Caco-2 (cell line): ENCODE results near the gene SMG9. TPM values are rescaled to one million over a fixed set of nuclear protein-coding genes. Genes with fewer than 3 reads are reported as not detected.
A peak's percentile ranks its signal among the peaks of the same experiment; 100 is the strongest.

Source experiments
- BruUV-seq: library from RNA; stranded (reverse); fragments of 400-500 nt; replicated peaks from 2 replicates; lab custom pipeline; 2021; lab: Mats Ljungman, UMichigan
- CTCF ChIA-PET: fragments of 300-600 bp; sonication (Branson Sonifier 250); formaldehyde crosslinking; loops from one replicate; lab custom pipeline; 2022; ENCODE audit warnings: antibody characterized with exemption; lab: Charles Lee
- POLR2A ChIA-PET: fragments of 300-600 bp; sonication (Branson Sonifier 250); formaldehyde crosslinking; loops from one replicate; lab custom pipeline; 2022; ENCODE audit warnings: antibody characterized with exemption; lab: Charles Lee
- DNase-seq, 2 experiments: peaks; one replicate each; pipeline versions ENCODE4 v3.0.0 to v3.0.0-alpha.2; 2020 to 2022
- H3K27me3 ChIP-seq: replicated peaks from 2 replicates; pipeline ENCODE4 v1.6.0; 2011; ENCODE audit warnings: low read length; ENCODE audit not compliant: control insufficient read depth, insufficient read depth
- H3K36me3 ChIP-seq: 2 replicates; pipeline ENCODE4 v1.5.1; 2011; ENCODE audit warnings: low read length; ENCODE audit not compliant: control insufficient read depth, insufficient read depth
- H3K4me1 ChIP-seq: fragments of 250-450 bp; sonication (Bioruptor Pico); 2 replicates; pipeline ENCODE4 v1.5.1; 2020; ENCODE audit warnings: mild to moderate bottlenecking
- H3K4me3 ChIP-seq: 2 replicates; pipeline ENCODE4 v1.5.1; 2011; ENCODE audit warnings: low read depth, mild to moderate bottlenecking, control low read depth, low read length
- H3K9me3 ChIP-seq: fragments of 250-450 bp; sonication (Bioruptor Pico); 2 replicates; pipeline ENCODE4 v1.5.1; 2020; ENCODE audit warnings: mild to moderate bottlenecking, moderate library complexity
- H3K27ac Mint-ChIP-seq: one replicate; pipeline ENCODE4 v1.8.0; 2022; ENCODE audit warnings: mixed read lengths; ENCODE audit not compliant: unreplicated experiment
- H3K27me3 Mint-ChIP-seq: one replicate; pipeline ENCODE4 v1.8.0; 2022; ENCODE audit warnings: mixed read lengths; ENCODE audit not compliant: insufficient read depth, unreplicated experiment
- H3K36me3 Mint-ChIP-seq: one replicate; pipeline ENCODE4 v1.8.0; 2022; ENCODE audit warnings: mild to moderate bottlenecking, mixed read lengths; ENCODE audit not compliant: insufficient read depth, unreplicated experiment
- H3K4me1 Mint-ChIP-seq: one replicate; pipeline ENCODE4 v1.8.0; 2022; ENCODE audit warnings: low read depth, mixed read lengths; ENCODE audit not compliant: unreplicated experiment
- H3K4me3 Mint-ChIP-seq: one replicate; pipeline ENCODE4 v1.8.0; 2022; ENCODE audit warnings: mild to moderate bottlenecking, moderate library complexity, mixed read lengths; ENCODE audit not compliant: unreplicated experiment
- H3K9me3 Mint-ChIP-seq: one replicate; pipeline ENCODE4 v1.8.0; 2022; ENCODE audit warnings: mixed read lengths; ENCODE audit not compliant: unreplicated experiment
- CTCF ChIP-seq, 2 experiments: fragments of 200-600 bp in 1 of 2; IDR thresholded peaks; 1 replicate in 1 of 2; 2 replicates in 1 of 2; pipeline versions ENCODE4 v1.5.1 to v1.8.0; 2011 to 2022; ENCODE audit warnings: antibody characterized with exemption in 1 of 2, control low read depth in 1 of 2, inconsistent platforms in 1 of 2, low read depth in 1 of 2, low read length in 1 of 2, mild to moderate bottlenecking in 1 of 2, moderate library complexity in 1 of 2; ENCODE audit not compliant: insufficient read depth in 1 of 2, severe bottlenecking in 1 of 2, unreplicated experiment in 1 of 2
- intact Hi-C: fragments of 100-400 bp; cut with micrococcal nuclease; formaldehyde crosslinking; loops from one replicate; pipeline ENCODE4 v1.10.0; 2022; ENCODE audit not compliant: unreplicated experiment
- total RNA-seq: library from RNA; stranded (reverse); gene quantifications from 2 replicates; pipeline ENCODE4 v1.2.3, GENCODE V29; 2022

SMG9 gene
- total RNA-seq, 1 experiment from 2014 or later = 87.6 TPM

GRCh38 chr19:43747557-43748204, 7.1 kb downstream of the SMG9 start:
- peaks cover 13% of the 10 kb centered on the region for H3K4me1 Mint-ChIP-seq
- BruUV-seq = no TSS peak
- no peaks in the 10 kb centered on the region for H3K4me1 ChIP-seq
- H3K36me3 ChIP-seq = peaks cover 3% of the 10 kb centered on the region
- no peak overlapping the region for H3K27ac Mint-ChIP-seq
- H3K36me3 Mint-ChIP-seq = peaks cover 50% of the 10 kb centered on the region
- DNase-seq = no peak
- no peaks in the 10 kb centered on the region for H3K27me3 Mint-ChIP-seq
- CTCF ChIA-PET = interaction anchor here (0.5 kb wide), 1 partner anchor 60 kb away, joined by 5 read pairs; no protein-coding TSS in a partner anchor
- no peak for TF ChIP-seq CTCF (IDR thresholded peaks at IDR 0.05; ENCODE audit: insufficient read depth in 1 of 2, low read depth in 1 of 2, low read length in 1 of 2, severe bottlenecking in 1 of 2, unreplicated experiment in 1 of 2)
- H3K27me3 ChIP-seq = no peaks in the 10 kb centered on the region
- intact Hi-C loops = no loop called here
- H3K4me3 ChIP-seq = no peak overlapping the region
- no peaks in the 10 kb centered on the region for H3K9me3 Mint-ChIP-seq
- POLR2A ChIA-PET = no interaction called here
- H3K9me3 ChIP-seq = no peaks in the 10 kb centered on the region
- no peak overlapping the region for H3K4me3 Mint-ChIP-seq

GRCh38 chr19:43743059-43743458, 11.7 kb downstream of the SMG9 start:
- peaks cover 4% of the 10 kb centered on the region for H3K4me1 Mint-ChIP-seq
- no peaks in the 10 kb centered on the region for H3K27me3 Mint-ChIP-seq
- H3K9me3 ChIP-seq = no peaks in the 10 kb centered on the region
- no peak overlapping the region for H3K4me3 ChIP-seq
- no peak for TF ChIP-seq CTCF (IDR thresholded peaks at IDR 0.05; ENCODE audit: insufficient read depth in 1 of 2, low read depth in 1 of 2, low read length in 1 of 2, severe bottlenecking in 1 of 2, unreplicated experiment in 1 of 2)
- no peaks in the 10 kb centered on the region for H3K9me3 Mint-ChIP-seq
- intact Hi-C loops = no loop called here
- peaks cover 64% of the 10 kb centered on the region for H3K36me3 Mint-ChIP-seq
- DNase-seq = no peak
- no TSS peak for BruUV-seq
- H3K36me3 ChIP-seq = peaks cover 10% of the 10 kb centered on the region
- H3K4me3 Mint-ChIP-seq = no peak overlapping the region
- H3K4me1 ChIP-seq = peaks cover 9% of the 10 kb centered on the region
- no peaks in the 10 kb centered on the region for H3K27me3 ChIP-seq
- ChIA-PET CTCF (no interaction called here), POLR2A (no interaction called here)
- peak overlapping the region; percentile 39 for H3K27ac Mint-ChIP-seq

DNA sequence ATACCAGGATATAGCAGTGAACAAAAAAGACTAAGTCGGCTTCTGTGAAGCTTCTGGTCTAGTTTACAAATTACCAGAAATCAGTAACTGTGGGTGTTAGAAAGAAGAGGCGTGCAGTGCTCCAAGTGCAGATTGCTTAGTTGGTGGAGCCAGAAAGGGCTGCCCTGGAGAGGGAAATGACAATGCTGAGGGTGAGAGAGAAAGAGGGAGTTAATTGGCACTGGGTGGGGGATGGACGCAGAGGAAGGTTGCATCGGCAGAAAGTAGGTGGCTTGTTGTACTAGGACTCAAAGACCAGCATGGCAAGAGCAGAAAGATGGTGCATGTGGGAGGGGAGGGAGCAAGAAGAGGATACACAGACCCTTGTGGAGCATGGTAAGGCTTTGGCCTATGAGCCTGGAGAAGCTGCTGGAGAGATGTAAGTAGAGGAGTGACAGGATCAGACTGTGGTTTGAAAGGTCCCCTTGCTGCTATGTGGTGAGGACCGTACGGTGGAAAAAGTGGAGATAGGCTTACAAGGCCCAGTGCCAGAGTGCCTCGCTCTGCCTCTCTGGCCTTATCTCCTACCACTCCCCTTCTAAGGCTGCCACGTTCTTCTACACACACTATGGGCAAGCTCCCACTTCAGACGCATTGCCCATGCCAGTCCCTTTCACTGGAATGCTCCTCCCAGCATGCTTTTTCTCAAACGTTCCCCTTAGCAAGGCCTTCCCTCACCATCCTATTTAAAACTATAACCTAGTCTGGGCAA, 13.5 kb downstream of the SMG9 start:
- CTCF ChIA-PET = no interaction called here
- H3K36me3 Mint-ChIP-seq = peaks cover 72% of the 10 kb centered on the region
- H3K9me3 Mint-ChIP-seq = no peaks in the 10 kb centered on the region

More for the DNA sequence above, 13.5 kb downstream of the SMG9 start:
- no peak for DNase-seq
- Histone ChIP-seq H3K4me3 (no peak overlapping the region), H3K4me1 (peaks cover 9% of the 10 kb centered on the region), H3K36me3 (peaks cover 16% of the 10 kb centered on the region), H3K9me3 (no peaks in the 10 kb centered on the region), H3K27me3 (no peaks in the 10 kb centered on the region)
- no TSS peak for BruUV-seq
- POLR2A ChIA-PET = no interaction called here
- TF ChIP-seq CTCF (IDR thresholded peaks at IDR 0.05; ENCODE audit: insufficient read depth in 1 of 2, low read depth in 1 of 2, low read length in 1 of 2, severe bottlenecking in 1 of 2, unreplicated experiment in 1 of 2) = no peak
- H3K4me3 Mint-ChIP-seq = no peak overlapping the region
- intact Hi-C loops = no loop called here
- H3K27me3 Mint-ChIP-seq = no peaks in the 10 kb centered on the region
- peaks cover 4% of the 10 kb centered on the region for H3K4me1 Mint-ChIP-seq
- H3K27ac Mint-ChIP-seq = no peak overlapping the region
